Activated CD4-positive, alpha-beta T cell treated with anti-CD3 and anti-CD28 coated beads, Interleukin-2, Interleukin-4, amounts not matched to agents 100 ng/mL and 50 ng/mL, durations not matched to agents 16 hours and 8 hours (primary cell): ENCODE data around the gene TEAD1.

Source experiments
- DNase-seq: peaks from one replicate; pipeline ENCODE4 v3.0.0-alpha.2; 2020; ENCODE audit warnings: low spot score

The TEAD1 gene

GRCh38 chr11:12789596-12790215 lies 115.5 kb downstream of the TEAD1 start:
- DNase-seq = no peak

GRCh38 chr11:12790861-12791616 lies 116.8 kb downstream of the TEAD1 start:
- no peak for DNase-seq

- DNase-seq = no peak
Observed at GRCh38 chr11:12792018-12792417, 117.8 kb downstream of the TEAD1 start.

- DNase-seq = no peak
Observed at GRCh38 chr11:12792590-12792989, 118.4 kb downstream of the TEAD1 start.

- no peak for DNase-seq
Observed at GRCh38 chr11:12793065-12793464, 118.8 kb downstream of the TEAD1 start.

- DNase-seq = no peak
Observed at GRCh38 chr11:12793506-12793905, 119.3 kb downstream of the TEAD1 start.

GRCh38 chr11:12794576-12795230 lies 120.5 kb downstream of the TEAD1 start:
- no peak for DNase-seq

GRCh38 chr11:12797996-12798395 lies 123.8 kb downstream of the TEAD1 start:
- no peak for DNase-seq

- DNase-seq = no peak
Observed at GRCh38 chr11:12798609-12799011, 124.4 kb downstream of the TEAD1 start.

GRCh38 chr11:12799334-12799835 lies 125.2 kb downstream of the TEAD1 start:
- DNase-seq = no peak

GRCh38 chr11:12800032-12800671 lies 125.9 kb downstream of the TEAD1 start:
- DNase-seq = no peak

- no peak for DNase-seq
Observed at GRCh38 chr11:12800871-12801270, 126.7 kb downstream of the TEAD1 start.

GRCh38 chr11:12801976-12802375 lies 127.8 kb downstream of the TEAD1 start:
- DNase-seq = no peak

- DNase-seq = peak; percentile 6
Observed at GRCh38 chr11:12802418-12803085, 128.3 kb downstream of the TEAD1 start.

- no peak for DNase-seq
Observed at GRCh38 chr11:12803086-12803826, 129.0 kb downstream of the TEAD1 start.

GRCh38 chr11:12806113-12806512 lies 131.9 kb downstream of the TEAD1 start:
- no peak for DNase-seq

GRCh38 chr11:12807621-12808020 lies 133.4 kb downstream of the TEAD1 start:
- no peak for DNase-seq

- DNase-seq = no peak
Observed at GRCh38 chr11:12808519-12808918, 134.3 kb downstream of the TEAD1 start.

- no peak for DNase-seq
Observed at GRCh38 chr11:12809364-12809763, 135.1 kb downstream of the TEAD1 start.

- DNase-seq = no peak
Observed at GRCh38 chr11:12809864-12810567, 135.8 kb downstream of the TEAD1 start.

- no peak for DNase-seq
Observed at GRCh38 chr11:12810568-12810894, 136.3 kb downstream of the TEAD1 start.
